ENCODE data around the gene AHRR.
A peak's percentile ranks its signal among the peaks of the same experiment; 100 is the strongest.

AHRR gene

DNA sequence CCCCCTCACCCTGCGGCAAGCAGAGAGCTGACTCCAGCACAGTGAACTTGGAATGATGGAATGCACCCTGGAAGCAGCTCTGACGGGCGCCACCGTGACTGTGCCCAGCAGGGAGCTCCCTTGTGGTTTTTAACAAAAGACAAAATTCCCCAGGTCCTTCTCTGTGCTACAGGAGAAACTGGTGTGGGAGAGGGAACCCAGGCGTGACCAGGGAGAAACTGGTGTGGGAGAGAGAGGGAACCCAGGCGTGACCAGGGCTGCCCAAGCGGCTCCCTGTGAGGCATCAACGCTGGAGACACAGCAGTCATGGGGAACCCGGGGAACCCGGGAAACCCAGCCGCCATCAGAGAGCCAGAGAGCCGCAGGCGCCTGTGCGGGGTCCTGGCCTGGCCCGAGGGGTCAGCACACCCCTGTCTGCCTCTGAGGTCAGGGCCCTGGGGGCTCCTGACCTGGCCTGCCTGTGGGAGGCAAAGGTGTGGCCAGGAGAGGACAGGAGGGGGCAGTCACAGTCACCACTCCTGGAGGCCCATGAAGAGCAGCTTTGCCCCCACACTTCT, 3.1 kb upstream of the AHRR start:
- DNase-seq (ENCODE audit: extremely low spot score, insufficient read length, low read depth) (no peak), FAIRE-seq (peak; percentile 24)

DNA sequence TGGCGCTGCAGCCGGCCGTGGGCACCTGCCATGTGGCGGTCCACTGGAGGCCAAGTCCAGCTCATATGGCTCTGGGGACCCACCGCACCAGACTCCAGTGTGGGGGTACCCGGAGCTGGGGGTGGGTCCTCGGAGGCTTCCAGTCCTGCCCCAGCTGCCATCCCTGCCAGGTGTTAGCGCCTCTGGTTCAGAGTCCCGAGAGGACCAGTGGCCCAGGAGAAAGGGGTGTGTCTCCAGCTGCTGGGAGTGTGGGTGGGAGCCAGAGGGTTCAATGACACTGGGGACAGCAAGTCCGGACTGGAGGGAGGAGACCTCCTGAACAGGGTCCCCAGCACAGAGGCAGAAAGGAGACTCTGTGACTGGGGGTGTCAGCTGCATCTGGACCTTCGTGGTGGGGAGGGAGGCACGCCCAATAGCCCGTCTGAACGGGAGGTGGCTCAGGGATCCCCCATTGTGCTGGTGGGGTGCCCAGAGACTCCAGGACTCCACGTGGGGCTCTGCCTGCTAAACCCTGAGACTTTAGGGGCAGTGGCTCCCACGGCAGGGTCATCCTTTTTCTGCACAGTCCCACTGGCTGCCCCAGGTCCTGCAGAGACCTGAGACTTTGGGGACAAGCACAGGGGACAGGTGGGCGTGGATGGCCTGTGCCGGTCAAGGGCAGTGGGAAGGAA, 2.4 kb upstream of the AHRR start:
- no peak for FAIRE-seq
- DNase-seq (ENCODE audit: extremely low spot score, insufficient read length, low read depth), result no peak

DNA sequence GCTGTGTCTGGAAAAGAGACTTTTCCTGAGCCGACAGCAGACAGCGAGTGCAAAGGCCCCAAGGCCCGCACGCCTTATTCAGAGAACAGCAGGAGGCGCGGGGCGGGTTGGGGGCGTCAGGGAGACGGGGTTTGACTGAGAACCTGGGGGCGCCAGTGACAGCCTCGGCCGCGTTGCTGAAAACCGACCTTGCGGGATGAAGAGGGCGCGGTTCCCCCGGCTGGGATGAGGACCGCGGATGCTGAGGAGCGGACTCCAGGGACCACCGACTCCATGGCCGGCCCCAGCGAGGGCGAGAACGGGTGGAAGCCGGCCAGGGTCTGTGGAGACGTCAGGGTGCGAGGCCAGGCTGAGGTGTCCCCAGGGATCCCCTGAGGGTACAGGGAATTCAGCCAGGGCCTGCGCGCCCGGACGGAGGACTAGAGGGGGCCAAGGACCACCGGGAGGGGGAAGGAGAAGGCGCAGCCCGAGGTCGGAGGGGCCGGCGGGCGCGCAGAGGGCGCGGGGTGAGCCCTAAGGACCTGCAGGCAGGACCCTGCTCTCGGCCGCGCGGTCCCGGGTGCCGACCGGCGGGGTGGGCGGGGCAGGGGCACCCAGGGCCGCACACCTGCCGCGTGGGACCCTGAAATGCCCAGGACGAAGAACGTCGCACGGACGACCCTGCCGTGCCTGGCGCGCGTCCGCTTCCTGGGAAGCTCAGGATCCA, 837 bp upstream of the AHRR start:
- DNase-seq (ENCODE audit: extremely low spot score, insufficient read length, low read depth) (no peak), FAIRE-seq (no peak)

DNA sequence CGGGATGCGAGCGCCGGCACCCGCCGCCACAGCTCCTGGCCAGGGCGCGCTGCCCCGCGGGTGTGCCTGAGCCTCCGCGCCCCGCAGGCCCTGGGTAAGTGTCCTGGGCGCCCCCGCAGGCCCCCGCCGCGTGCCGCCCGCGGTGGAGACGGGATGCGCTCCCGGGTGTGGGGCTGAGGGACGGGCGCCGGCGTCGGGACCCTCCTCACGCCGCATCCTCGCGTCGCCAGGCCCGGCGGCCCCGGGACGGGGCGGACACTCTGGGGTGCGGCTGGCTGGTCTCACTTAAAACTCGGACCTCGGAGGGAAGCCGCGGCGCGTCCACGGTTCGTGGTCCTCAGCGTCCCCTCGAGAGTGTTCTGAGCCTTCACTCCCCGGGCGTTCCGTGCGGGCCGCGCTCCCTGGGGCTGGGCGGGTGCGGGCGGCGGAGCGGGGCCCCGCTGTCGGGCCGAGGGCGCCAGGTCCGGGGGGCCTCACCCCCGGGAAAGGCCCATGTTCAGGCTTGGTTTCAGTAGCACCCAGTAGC, 275 bp downstream of the AHRR start:
- DNase-seq (ENCODE audit: extremely low spot score, insufficient read length, low read depth) (no peak), FAIRE-seq (no peak)

DNA sequence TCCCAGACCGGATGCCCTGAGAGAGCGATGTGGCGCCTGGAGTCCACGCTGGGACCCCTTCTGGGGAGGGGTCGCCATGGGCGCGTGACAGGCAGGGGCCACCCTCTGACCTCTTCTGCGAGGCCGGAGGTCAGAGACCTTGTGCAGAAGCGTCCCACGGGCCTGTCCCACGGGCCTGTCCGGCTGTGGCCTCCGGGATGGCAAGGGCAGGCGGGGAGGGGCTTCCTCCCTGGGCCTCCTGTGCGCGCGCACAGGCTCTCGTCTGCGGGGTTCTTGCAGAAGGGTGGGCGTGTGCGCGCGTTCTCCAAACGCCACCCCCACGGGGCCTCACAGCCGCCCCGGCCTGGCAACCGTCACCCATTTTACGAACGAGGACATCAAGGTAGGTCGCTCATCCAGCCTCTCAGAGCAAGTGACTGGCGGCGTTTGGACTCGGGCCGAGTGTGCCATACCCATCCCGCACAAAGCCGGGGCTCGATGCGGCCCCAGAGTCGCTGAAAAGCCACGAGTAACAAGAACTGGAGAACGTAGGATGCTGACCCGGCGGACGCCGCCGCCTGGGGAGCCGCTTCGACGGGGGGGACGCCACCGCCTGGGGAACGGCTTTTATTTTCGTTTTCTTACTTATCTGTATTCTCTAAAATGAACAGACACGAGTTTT, 897 bp downstream of the AHRR start:
- FAIRE-seq (peak; percentile 77), DNase-seq (ENCODE audit: extremely low spot score, insufficient read length, low read depth) (no peak)

DNA sequence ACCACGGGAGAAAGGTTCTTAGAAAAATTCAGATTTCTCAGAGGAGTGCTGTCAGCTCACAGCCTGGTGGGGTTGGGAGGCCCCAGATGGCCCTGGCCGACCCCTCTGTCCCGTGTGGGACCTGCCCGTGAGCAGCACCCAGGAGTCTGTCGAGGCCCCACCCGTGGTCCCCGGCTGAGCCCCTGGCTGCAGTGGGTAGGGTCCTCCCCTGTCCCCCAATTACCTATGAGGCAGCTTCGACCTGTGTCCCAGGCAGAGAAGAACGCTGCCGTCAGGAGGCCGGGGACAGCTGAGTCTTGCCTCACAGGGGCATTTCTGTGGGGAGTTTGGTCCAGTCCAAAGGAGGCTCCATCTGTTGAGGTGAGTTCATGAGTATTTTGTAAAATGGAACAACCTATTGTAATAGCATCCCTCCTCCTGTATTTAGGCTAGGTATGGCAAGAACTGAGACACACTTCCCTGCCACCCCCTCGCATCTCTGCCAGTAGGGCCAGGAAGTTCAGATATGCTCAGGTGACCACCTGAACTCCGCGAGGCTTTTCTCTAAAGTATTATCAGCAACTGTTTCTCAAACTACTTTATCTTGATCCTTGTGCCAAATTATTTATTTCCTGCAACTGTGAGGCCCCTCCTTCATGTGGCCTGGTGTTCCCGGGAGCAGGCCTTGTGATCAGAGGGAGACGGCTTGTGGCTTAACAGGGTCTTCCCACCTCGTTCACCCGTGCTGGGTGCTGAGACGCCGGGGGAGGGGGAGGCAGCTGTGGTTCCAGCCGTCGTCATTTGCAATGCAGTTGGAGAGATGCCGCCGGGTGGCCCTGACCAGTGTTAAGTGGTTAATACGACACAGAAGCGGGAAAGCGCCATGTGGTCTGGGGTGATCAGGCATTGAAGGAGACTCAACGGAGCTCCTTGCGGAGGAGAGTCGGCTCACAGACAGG, 1.7 kb downstream of the AHRR start:
- FAIRE-seq, result peak; percentile 65
- DNase-seq (ENCODE audit: extremely low spot score, insufficient read length, low read depth), result no peak

DNA sequence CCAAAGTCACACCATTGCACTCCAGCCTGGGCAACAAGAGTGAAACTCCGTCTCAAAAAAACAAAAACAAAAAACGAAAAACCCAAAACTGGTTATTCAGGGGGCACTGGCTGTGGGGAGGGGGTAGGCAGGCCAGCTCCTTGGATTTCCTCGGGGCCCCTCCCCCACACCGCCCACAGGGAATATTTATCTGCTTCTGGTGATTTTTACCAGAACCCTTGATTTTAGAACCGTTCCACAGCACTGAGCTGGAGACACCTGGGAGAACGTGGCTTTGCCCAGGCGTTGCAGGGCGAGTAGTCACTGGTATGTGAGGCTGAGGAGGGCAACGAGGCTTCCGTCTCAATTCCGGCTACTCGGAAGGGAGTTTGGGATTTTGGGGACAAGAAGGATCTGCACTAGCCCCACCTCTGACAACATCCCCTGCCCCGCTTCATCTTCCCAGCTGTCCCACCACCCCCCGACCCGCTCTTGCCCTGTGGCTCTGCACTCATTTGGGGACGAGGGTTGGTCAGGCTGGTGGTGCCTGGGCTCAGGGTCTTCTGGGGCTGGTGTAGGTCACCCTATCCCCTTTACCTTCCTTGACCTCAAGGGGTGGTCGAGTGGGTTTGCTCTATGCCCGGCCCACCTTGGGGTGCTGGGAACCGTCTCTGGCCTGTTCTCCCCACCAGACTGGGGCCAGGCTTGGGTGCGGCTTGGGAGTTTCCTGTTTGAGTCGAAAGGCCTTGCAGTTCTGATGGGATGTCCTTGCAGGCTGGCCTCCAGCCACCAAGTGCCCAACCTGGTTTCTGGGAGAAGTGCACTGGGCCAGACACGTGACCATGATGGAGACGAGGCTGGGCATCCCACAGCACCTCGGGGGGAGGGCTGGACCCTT, 3.5 kb downstream of the AHRR start:
- DNase-seq (ENCODE audit: extremely low spot score, insufficient read length, low read depth), result no peak

DNA sequence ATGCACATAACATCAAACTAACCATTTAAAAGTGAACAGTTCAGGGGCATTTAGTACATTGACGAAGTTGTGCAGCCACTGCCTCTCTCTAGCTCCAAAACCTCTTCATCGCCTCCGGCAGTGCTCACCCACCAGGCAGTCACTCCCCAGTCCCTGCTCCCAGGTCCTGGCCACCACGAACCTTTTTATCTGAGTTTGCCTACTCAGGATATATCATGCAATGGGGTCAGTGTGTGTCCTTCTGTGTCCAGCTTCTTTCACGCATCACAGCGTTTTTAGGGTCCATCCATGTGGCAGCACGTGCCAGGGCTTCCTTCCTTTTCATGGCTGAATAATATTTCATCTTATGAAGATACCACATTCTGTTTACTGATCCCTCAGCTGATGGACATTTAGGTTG, 4.6 kb downstream of the AHRR start:
- FAIRE-seq (no peak), DNase-seq (ENCODE audit: extremely low spot score, insufficient read length, low read depth) (no peak)

More for the DNA sequence above, 3.5 kb downstream of the AHRR start:
- FAIRE-seq, result no peak

DNA sequence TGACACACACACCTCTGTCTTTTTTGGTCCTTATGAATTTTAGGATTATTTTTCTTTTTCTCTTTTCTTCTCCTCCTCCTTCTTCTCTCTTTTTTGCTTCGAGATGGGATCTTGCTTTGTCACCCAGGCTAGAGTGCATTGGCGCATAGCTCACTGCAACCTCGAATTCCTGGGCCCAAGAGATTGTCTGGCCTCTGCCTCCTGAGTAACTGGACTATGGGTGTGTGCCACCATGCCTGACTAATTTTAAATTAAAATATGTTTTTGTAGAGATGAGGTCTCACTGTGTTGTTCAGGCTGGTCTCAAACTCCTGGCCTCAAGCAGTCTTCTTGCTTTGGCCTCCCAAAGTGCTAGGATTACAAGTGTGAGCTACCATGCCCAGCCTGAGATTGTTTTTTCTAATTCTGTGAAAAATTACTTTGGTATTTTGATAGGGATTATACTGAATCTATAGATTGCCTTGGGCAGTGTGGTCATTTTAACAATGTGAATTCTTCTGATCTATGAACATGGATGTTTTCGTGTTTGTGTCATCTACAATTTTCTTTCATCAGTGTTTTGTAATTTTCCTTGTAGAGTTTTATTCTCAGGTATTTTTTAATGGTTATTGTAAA, 7.7 kb downstream of the AHRR start:
- FAIRE-seq, result peak; percentile 5
- DNase-seq (ENCODE audit: extremely low spot score, insufficient read length, low read depth), result no peak

DNA sequence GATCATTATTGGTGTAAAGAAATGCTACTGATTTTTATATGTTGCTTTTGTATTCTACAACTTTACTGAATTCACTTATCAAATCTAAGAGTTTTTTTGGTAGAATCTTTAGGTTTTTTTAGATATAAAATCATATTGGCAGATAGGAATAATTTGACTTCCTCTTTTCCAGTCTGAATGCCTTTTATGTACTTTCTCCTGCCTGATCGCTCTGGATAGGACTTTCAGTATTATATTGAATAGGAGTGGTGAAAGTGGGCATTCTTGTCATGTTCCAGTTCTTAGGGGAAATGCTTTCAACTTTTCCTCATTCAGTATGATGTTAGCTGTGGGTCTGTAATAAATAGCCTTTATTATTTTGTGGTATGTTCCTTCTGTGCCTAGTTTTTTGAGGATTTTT, 8.3 kb downstream of the AHRR start:
- no peak for FAIRE-seq
- no peak for DNase-seq (ENCODE audit: extremely low spot score, insufficient read length, low read depth)

DNA sequence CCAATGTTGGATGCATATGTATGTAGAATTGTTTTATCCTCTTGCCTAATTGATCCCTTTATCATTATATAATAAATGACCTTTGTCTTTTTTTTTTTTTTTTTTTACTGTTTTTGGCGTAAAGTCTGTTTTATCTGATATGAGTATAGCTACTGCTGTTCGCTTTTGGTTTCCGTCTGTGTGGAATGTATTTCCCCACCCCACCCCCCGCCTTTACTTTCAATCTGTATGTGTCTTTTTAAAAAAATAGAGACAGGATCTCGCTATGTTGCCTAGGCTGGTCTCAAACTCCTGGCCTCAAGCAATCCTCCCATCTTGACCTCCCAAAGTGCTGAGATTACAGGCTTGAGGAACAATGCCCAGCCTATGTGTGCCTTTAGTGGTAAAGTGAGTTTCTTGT, 11.3 kb downstream of the AHRR start:
- no peak for FAIRE-seq

DNA sequence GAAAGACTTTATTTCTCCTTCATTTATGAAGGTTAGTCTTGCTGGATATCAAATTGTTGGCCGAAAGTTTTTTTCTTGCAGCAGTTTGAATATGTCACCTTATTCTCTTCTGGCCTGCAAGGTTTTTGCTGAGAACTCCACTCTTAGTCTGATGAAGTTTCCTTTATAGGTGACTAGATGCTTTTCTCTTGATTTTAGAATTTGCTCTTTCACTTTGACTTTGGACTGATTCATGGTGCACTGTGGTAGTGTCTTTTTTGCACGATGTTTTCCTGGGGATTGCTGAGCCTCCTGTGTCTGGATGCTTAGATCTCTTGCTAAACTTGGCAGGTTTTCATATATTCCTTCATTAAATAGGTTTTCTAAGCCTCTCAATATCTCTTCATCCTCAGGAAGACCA, 12.4 kb downstream of the AHRR start:
- no peak for DNase-seq (ENCODE audit: extremely low spot score, insufficient read length, low read depth)
- peak; percentile 62 for FAIRE-seq

More for the DNA sequence above, 11.3 kb downstream of the AHRR start:
- no peak for DNase-seq (ENCODE audit: extremely low spot score, insufficient read length, low read depth)

DNA sequence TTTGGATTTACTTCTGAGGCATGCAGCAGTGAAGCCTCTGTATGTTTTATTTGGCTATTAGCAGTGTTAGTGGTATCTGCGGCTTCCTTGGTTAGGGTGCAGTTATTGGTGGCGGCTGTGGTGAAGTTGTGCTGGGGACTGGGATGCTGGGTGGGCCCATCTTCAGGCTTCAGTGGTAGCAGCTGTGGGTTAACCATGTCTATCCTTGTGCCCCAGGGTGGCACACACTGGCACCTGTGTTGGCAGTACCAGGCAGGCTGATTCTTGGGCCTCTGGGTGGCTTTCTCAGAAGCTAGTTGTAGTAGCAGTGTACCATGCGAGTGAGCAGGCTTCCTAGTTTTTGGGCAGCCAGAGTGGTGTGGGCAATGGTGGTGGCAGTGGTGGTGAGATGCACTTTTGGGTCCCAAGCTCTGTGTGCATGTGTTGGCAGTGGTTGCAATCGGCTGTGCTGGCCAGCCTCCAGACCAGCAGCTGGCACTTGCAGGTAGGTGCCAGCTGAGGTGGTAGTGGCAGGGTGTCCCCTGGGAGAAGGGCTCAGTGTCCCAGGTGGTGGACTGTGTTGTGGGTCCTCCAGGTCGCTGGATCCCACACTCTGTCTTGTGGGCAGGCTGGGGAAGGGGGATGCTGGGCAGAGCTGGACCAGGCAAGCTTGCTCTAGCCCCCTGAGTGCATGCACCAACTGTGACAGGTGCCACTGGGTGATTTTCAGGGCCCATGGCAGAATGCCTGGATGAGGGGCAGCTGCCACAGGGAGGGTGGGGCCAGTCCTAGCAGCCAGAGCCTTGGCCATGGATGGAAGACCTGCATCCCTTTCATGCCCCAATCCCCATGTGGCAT, 13.6 kb downstream of the AHRR start:
- FAIRE-seq (peak; percentile 59), DNase-seq (ENCODE audit: extremely low spot score, insufficient read length, low read depth) (no peak)

DNA sequence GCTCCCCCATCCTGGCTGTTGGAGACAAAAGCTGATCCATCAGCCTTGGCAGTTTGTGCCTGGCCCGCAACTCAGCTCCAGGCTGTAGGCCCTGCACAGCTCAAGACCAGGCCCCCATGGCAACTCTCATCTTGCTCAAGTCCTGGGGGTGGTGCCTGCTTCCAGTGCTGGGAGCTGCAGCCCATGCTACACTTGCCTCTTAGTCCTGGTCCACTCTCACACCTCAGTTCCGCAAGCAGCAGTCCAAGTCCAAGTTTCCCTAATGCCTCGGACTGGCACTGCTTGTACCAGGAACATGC, 14.2 kb downstream of the AHRR start:
- no peak for FAIRE-seq
- no peak for DNase-seq (ENCODE audit: extremely low spot score, insufficient read length, low read depth)

DNA sequence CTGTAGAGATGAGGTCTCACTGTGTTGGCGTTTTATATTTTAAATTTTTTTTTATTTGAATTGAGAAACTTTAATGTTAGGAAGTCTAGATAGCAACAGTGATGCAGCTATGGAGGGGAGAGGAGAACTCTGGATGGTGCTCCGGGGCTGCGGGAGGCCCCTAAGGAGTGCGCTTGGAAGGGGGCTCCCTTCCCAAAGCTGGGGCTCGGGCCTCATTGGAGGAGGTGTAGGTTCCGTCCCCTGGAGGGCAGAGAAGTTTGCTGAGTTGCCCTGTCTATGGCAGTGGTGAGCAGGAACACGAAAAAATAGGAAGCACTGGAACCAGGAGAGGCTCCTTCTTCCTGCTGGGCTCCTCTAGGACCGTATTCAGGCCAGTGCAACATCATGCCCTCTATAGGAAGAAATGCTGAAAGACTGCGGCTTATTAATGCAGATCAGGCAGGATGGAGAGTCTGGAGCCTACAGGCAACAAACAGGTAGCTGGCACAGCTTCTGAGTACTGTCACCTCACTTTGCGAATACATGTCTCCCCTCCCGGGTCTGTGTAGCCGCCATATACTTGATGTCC, 16.1 kb downstream of the AHRR start:
- no peak for DNase-seq (ENCODE audit: extremely low spot score, insufficient read length, low read depth)
- no peak for FAIRE-seq

DNA sequence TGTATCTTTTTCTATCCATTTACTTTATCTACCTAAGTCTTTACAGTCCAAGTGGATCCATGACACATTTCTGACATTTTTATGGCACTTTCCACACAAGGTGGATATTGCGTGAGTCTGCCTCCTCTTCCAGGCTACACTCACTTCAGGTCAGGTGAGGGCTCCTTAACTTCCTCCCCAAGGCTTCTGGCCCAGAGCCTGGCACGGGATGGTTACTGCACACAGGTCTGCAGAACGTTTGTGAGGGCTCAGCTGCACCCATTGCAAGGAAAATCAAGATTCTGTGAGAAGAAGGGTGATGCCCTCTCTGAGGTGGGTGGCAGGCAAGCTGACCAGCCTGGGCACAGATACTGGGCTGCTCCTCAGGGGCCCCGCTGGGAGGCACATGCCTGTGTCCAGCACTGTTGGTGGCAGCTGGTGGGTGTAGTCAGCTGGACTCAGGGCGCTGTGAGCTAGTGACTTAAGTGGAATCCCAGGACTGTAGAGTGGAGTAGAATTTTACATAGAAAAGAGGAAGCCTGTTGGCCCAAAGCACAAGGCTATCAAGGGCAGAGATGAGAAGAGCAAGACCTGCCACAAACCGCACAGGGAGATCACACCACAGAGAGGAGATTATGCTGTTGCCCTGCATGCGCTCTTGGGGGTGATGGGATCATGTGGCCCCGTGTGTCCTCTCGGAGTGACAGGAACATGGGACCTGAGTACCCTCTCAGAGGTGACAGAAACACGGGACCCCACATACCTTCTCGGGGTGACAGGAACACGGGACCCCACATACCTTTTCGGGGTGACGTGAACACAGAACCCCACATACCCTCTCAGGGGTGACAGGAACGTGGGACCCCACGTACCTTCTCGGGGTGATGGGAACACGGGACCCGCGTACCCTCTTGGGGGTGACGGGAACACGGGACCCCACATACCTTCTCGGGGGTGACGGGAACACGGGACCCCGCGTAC, 21.3 kb downstream of the AHRR start:
- no peak for DNase-seq (ENCODE audit: extremely low spot score, insufficient read length, low read depth)
- no peak for FAIRE-seq
